Measurements from ENCODE around the gene GNA12.
"Not testable (repeated sequence)": the region's sequence is repeated elsewhere in the genome, so short reads cannot be mapped to it uniquely, and the experiment has no call there.

GRCh38 chr7:2748684-2749083, 95.4 kb downstream of the GNA12 start:
- not testable (repeated sequence) for TF ChIP-seq MYC (IDR thresholded peaks at IDR 0.05; ENCODE audit: insufficient read depth, insufficient read length, insufficient replicate concordance, low read length, severe bottlenecking); NKRF (conservative IDR thresholded peaks at IDR 0.05); PRDM15 (CRISPR knock-in tag; IDR thresholded peaks at IDR 0.05); ZBTB40 (IDR thresholded peaks at IDR 0.05; ENCODE audit: borderline replicate concordance); REST (IDR thresholded peaks at IDR 0.05; ENCODE audit: low read depth, low read length)
